ENCODE measurements around the gene SASH3. TPM values are rescaled to one million over a fixed set of nuclear protein-coding genes. Genes with fewer than 3 reads are reported as not detected.

Gene SASH3
- total and polyA plus RNA-seq, 5 donors from 2014 or later, result 117 to 205 (median 191) TPM

DNA sequence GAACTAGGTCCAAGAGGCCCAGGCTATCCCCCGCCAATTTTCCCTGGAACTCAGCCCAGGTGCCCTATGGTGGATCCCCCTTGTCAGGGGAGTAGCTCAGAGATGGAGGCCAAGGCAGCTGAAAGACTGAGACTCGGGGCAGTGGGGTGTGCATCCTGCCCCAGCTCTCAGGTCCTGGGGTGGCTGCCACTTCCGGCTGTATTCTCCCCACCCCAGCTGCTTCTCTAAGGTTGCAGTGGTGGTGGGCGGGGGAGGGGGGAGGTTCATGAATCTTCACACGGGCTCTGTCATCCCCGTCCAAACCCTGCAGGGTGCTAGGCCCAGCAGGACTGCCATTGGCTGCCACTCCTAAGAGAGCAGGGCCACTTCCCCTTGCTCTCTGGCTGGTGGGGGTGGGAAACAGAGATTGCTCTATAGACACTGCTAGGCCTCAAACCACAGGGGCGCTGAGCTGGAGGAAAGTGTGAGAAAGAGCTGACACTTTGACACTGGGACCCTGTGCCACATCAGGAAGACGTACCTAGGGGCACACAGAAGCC is 1.5 kb downstream of the SASH3 start:
- peak; percentile 66 to 92 (median 78) for DNase-seq
- Histone ChIP-seq H3K4me3 (ENCODE audit: low read depth, low read length) (peak overlapping the region; percentile 95), H3K27ac (ENCODE audit: insufficient read depth, low read length, poor library complexity, severe bottlenecking) (peak overlapping the region; percentile 89), H3K4me1 (ENCODE audit: control insufficient read depth, insufficient read depth, low read length, poor library complexity, severe bottlenecking) (peaks cover 89% of the 10 kb centered on the region), H3K9me3 (ENCODE audit: control insufficient read depth in 2 of 2, low read length in 2 of 2) (no peaks in the 10 kb centered on the region), H3K27me3 (ENCODE audit: control insufficient read depth, insufficient read depth, low read length) (no peaks in the 10 kb centered on the region), H3K36me3 (ENCODE audit: control insufficient read depth, insufficient read depth, low read length) (peaks cover 22% of the 10 kb centered on the region)
- Mint-ChIP-seq H3K4me3 (peak overlapping the region; percentile 89 to 96 (median 93)), H3K27ac (peak overlapping the region; percentile 74 to 94 (median 92)), H3K4me1 (peaks cover 0 to 90% (median 43%) of the 10 kb centered on the region in 4 donors), H3K9me3 (peaks cover 0 to 2% (median 0%) of the 10 kb centered on the region in 7 donors), H3K27me3 (no peaks in the 10 kb centered on the region), H3K36me3 (peaks cover 36% of the 10 kb centered on the region)
- peak; percentile 77 to 81 for ATAC-seq (ENCODE audit: low read depth in 2 of 2)

DNA sequence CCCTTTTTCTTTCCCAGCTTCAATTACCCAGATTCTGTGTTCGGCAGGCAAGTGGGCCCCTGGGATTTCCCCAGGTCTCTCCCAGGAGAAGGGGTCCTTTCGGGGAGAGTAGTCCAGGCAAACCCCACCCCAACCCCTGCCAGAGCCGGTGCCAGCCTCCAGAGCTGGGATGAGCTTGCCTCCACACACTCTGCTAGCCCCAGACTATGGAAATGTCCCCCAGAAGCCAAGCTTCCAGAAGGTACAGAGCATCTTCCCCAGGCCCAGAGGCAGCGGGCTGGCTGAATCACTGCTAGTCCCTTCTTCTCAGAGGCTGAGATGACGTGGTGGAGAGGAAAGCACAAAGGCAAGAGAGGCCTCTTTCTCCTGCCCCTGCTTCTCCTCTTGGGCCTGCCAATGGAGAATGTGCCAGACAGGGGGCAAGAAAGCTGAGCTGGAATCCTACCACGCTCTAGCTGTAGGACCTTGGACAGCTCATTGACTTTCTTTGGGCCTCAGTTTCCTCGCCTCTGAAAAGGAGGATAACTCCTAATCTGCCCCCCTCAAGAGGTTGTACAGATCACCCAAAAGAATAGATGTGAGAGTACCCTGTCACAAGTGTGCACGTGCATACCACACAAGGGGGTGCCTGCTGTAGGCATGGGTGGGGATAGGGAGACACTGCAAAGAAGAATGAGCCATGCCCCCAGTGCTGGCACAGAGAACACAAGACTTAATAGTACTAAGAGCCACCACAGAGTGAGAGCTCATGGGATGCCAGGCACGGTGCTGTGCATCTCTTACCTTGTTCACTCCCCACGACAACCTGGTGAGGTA is 2.1 kb downstream of the SASH3 start:
- Mint-ChIP-seq H3K27ac (peak overlapping the region; percentile 89 to 94 (median 92)), H3K36me3 (peaks cover 41% of the 10 kb centered on the region)

DNA sequence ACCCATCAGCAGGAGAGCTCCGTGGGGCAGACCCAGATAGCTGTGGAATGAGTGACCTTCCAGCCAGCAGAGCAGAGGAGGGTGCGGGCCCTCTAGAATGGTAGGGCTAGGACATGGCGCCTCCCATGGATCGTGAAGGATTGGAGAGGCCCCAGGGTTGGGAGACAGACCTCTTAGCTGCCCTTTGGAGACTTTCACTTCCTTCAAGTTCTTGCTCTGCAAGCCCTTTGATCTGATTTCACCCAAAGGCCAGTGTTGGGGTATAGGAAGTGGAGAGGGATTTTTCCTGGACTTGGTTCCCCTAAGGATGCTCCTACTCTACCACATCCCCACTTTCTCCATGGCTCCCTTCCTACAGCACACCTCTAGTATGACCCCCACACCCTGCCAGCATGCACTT is 3.0 kb downstream of the SASH3 start:
- Histone ChIP-seq H3K9me3 (ENCODE audit: control insufficient read depth in 2 of 2, low read length in 2 of 2) (no peaks in the 10 kb centered on the region), H3K36me3 (ENCODE audit: control insufficient read depth, insufficient read depth, low read length) (peaks cover 26% of the 10 kb centered on the region), H3K27me3 (ENCODE audit: control insufficient read depth, insufficient read depth, low read length) (no peaks in the 10 kb centered on the region), H3K27ac (ENCODE audit: insufficient read depth, low read length, poor library complexity, severe bottlenecking) (peak overlapping the region; percentile 89), H3K4me3 (ENCODE audit: low read depth, low read length) (peak overlapping the region; percentile 69), H3K4me1 (ENCODE audit: control insufficient read depth, insufficient read depth, low read length, poor library complexity, severe bottlenecking) (peaks cover 80% of the 10 kb centered on the region)
- ATAC-seq (ENCODE audit: low read depth in 2 of 2), result no peak
- Mint-ChIP-seq H3K4me3 (peak overlapping the region; percentile 89 to 96 (median 93)), H3K9me3 (peaks cover 0 to 2% (median 0%) of the 10 kb centered on the region in 7 donors), H3K27ac (peak overlapping the region; percentile 87 to 92 (median 89)), H3K27me3 (no peaks in the 10 kb centered on the region), H3K36me3 (peaks cover 45% of the 10 kb centered on the region), H3K4me1 (peaks cover 0 to 88% (median 40%) of the 10 kb centered on the region in 4 donors)
- no peak for DNase-seq

More for the DNA sequence above, 2.1 kb downstream of the SASH3 start:
- Histone ChIP-seq H3K36me3 (ENCODE audit: control insufficient read depth, insufficient read depth, low read length) (peaks cover 26% of the 10 kb centered on the region), H3K27me3 (ENCODE audit: control insufficient read depth, insufficient read depth, low read length) (no peaks in the 10 kb centered on the region), H3K27ac (ENCODE audit: insufficient read depth, low read length, poor library complexity, severe bottlenecking) (peak overlapping the region; percentile 89), H3K4me3 (ENCODE audit: low read depth, low read length) (peak overlapping the region; percentile 69), H3K9me3 (ENCODE audit: control insufficient read depth in 2 of 2, low read length in 2 of 2) (no peaks in the 10 kb centered on the region), H3K4me1 (ENCODE audit: control insufficient read depth, insufficient read depth, low read length, poor library complexity, severe bottlenecking) (peaks cover 83% of the 10 kb centered on the region)
- DNase-seq (no peak), ATAC-seq (ENCODE audit: low read depth in 2 of 2) (no peak)
- Mint-ChIP-seq H3K4me1 (peaks cover 0 to 90% (median 44%) of the 10 kb centered on the region in 4 donors), H3K27me3 (no peaks in the 10 kb centered on the region), H3K4me3 (peak overlapping the region; percentile 89 to 96 (median 93)), H3K9me3 (peaks cover 0 to 2% (median 0%) of the 10 kb centered on the region in 7 donors)

- Mint-ChIP-seq H3K4me1 (peaks cover 0 to 83% (median 38%) of the 10 kb centered on the region in 4 donors), H3K9me3 (peaks cover 0 to 2% (median 0%) of the 10 kb centered on the region in 7 donors), H3K36me3 (peaks cover 46% of the 10 kb centered on the region), H3K27me3 (no peaks in the 10 kb centered on the region), H3K27ac (peak overlapping the region; percentile 87 to 92 (median 89)), H3K4me3 (peak overlapping the region; percentile 89 to 96 (median 93))
- peaks cover 75% of the 10 kb centered on the region for H3K4me1 ChIP-seq (ENCODE audit: control insufficient read depth, insufficient read depth, low read length, poor library complexity, severe bottlenecking)
- DNase-seq (peak in 1 of 3 donors; percentile 32), ATAC-seq (ENCODE audit: low read depth in 2 of 2) (no peak)
- peaks cover 29% of the 10 kb centered on the region for H3K36me3 ChIP-seq (ENCODE audit: control insufficient read depth, insufficient read depth, low read length)
- H3K27ac ChIP-seq (ENCODE audit: insufficient read depth, low read length, poor library complexity, severe bottlenecking), result peak overlapping the region; percentile 89
- H3K4me3 ChIP-seq (ENCODE audit: low read depth, low read length), result peak overlapping the region; percentile 69
- no peaks in the 10 kb centered on the region for H3K9me3 ChIP-seq (ENCODE audit: control insufficient read depth in 2 of 2, low read length in 2 of 2)
- H3K27me3 ChIP-seq (ENCODE audit: control insufficient read depth, insufficient read depth, low read length), result no peaks in the 10 kb centered on the region
Observed at GRCh38 chrX:129783291-129783713, 3.6 kb downstream of the SASH3 start.

GRCh38 chrX:129784371-129784770 is 4.6 kb downstream of the SASH3 start:
- peak overlapping the region; percentile 89 for H3K27ac ChIP-seq (ENCODE audit: insufficient read depth, low read length, poor library complexity, severe bottlenecking)

DNA sequence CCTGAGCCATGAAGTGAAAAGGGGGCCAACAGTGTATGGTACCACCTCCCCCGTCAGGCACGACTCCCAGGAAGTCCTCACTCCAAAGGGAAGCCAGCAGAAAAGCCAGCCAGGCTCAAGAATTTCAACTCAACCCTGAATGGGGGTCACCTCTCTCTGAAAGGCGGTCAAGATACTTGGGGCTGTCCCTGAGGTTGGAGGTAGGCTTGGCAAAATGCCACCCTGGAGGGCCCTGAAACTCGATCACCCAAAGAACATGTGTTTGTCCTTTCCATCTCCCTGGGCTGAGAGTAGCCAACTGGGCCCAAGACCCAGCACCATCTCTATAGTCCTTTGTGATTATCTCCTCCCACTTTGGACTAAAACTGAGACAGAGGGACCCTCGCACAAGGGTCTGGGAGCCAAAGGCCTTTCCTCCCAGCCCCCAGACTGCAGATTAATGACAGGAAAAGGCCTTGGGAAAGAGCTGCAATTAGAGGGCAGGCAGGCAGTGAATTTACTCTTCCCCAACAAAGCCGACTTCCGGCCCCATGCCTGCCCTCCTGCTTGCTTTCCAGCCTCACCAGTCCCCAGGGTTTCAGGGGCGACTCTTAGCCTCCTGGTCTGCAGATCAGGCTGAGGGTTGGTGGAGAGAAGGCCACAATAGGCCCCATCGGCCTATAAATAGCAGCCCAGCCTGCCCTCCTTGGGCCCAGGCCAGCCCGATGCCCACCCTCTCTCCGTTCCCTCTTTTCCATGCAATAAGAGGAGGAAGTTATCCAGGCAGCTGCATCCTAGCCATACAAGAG is 5.6 kb downstream of the SASH3 start:
- peaks cover 0 to 2% (median 0%) of the 10 kb centered on the region in 7 donors for H3K9me3 Mint-ChIP-seq
- Histone ChIP-seq H3K27me3 (ENCODE audit: control insufficient read depth, insufficient read depth, low read length) (no peaks in the 10 kb centered on the region), H3K36me3 (ENCODE audit: control insufficient read depth, insufficient read depth, low read length) (peaks cover 37% of the 10 kb centered on the region), H3K9me3 (ENCODE audit: control insufficient read depth in 2 of 2, low read length in 2 of 2) (no peaks in the 10 kb centered on the region), H3K4me3 (ENCODE audit: low read depth, low read length) (peak overlapping the region; percentile 66), H3K4me1 (ENCODE audit: control insufficient read depth, insufficient read depth, low read length, poor library complexity, severe bottlenecking) (peaks cover 58% of the 10 kb centered on the region), H3K27ac (ENCODE audit: insufficient read depth, low read length, poor library complexity, severe bottlenecking) (peak overlapping the region; percentile 57)
- H3K4me1 Mint-ChIP-seq, result peaks cover 0 to 78% (median 30%) of the 10 kb centered on the region in 4 donors
- H3K27me3 Mint-ChIP-seq, result no peaks in the 10 kb centered on the region
- peak overlapping the region; percentile 73 to 83 (median 75) for H3K4me3 Mint-ChIP-seq
- H3K27ac Mint-ChIP-seq, result peak overlapping the region; percentile 81 to 97 (median 87)
- peaks cover 52% of the 10 kb centered on the region for H3K36me3 Mint-ChIP-seq
- ATAC-seq (ENCODE audit: low read depth in 2 of 2), result no peak
- DNase-seq, result no peak

More at GRCh38 chrX:129784371-129784770, 4.6 kb downstream of the SASH3 start:
- Histone ChIP-seq H3K27me3 (ENCODE audit: control insufficient read depth, insufficient read depth, low read length) (no peaks in the 10 kb centered on the region), H3K4me1 (ENCODE audit: control insufficient read depth, insufficient read depth, low read length, poor library complexity, severe bottlenecking) (peaks cover 64% of the 10 kb centered on the region), H3K9me3 (ENCODE audit: control insufficient read depth in 2 of 2, low read length in 2 of 2) (no peaks in the 10 kb centered on the region), H3K36me3 (ENCODE audit: control insufficient read depth, insufficient read depth, low read length) (peaks cover 33% of the 10 kb centered on the region), H3K4me3 (ENCODE audit: low read depth, low read length) (peak overlapping the region; percentile 69)
- no peak for ATAC-seq (ENCODE audit: low read depth in 2 of 2)
- peak overlapping the region; percentile 89 to 96 (median 93) for H3K4me3 Mint-ChIP-seq
- no peaks in the 10 kb centered on the region for H3K27me3 Mint-ChIP-seq
- H3K4me1 Mint-ChIP-seq, result peaks cover 0 to 82% (median 32%) of the 10 kb centered on the region in 4 donors
- DNase-seq, result no peak
- H3K36me3 Mint-ChIP-seq, result peaks cover 49% of the 10 kb centered on the region
- H3K9me3 Mint-ChIP-seq, result peaks cover 0 to 2% (median 0%) of the 10 kb centered on the region in 7 donors
- peak overlapping the region; percentile 56 to 92 (median 87) for H3K27ac Mint-ChIP-seq

GRCh38 chrX:129786210-129786651 is 6.5 kb downstream of the SASH3 start:
- H3K9me3 ChIP-seq (ENCODE audit: control insufficient read depth in 2 of 2, low read length in 2 of 2), result no peaks in the 10 kb centered on the region
- DNase-seq (no peak), ATAC-seq (ENCODE audit: low read depth in 2 of 2) (no peak)
- Mint-ChIP-seq H3K4me1 (peaks cover 0 to 71% (median 30%) of the 10 kb centered on the region in 4 donors), H3K27me3 (no peaks in the 10 kb centered on the region), H3K9me3 (peaks cover 0 to 1% (median 0%) of the 10 kb centered on the region in 7 donors), H3K4me3 (peak overlapping the region; percentile 73 to 83 (median 75)), H3K36me3 (peaks cover 52% of the 10 kb centered on the region), H3K27ac (peak overlapping the region; percentile 83 to 97 (median 87))
- peaks cover 44% of the 10 kb centered on the region for H3K36me3 ChIP-seq (ENCODE audit: control insufficient read depth, insufficient read depth, low read length)
- peak overlapping the region; percentile 61 for H3K4me3 ChIP-seq (ENCODE audit: low read depth, low read length)
- peaks cover 54% of the 10 kb centered on the region for H3K4me1 ChIP-seq (ENCODE audit: control insufficient read depth, insufficient read depth, low read length, poor library complexity, severe bottlenecking)
- H3K27ac ChIP-seq (ENCODE audit: insufficient read depth, low read length, poor library complexity, severe bottlenecking), result peak overlapping the region; percentile 57
- H3K27me3 ChIP-seq (ENCODE audit: control insufficient read depth, insufficient read depth, low read length), result no peaks in the 10 kb centered on the region
